H1 (cell line): ENCODE data around the gene RASSF5.

Experiments used
- CBX8 ChIP-seq: fragments of 300-800, 300-1000 bp; sonication (generic); IDR thresholded peaks from 2 replicates; pipeline ENCODE4 v1.7.1; 2016; ENCODE audit warnings: low read depth, low read length, borderline replicate concordance
- CTCF ChIP-seq, 3 experiments: IDR thresholded peaks; 1 replicate in 2 of 3; 2 replicates in 1 of 3; pipeline versions ENCODE4 v1.5.1 to v1.6.1; 2011; ENCODE audit warnings: low read length in 3 of 3, mild to moderate bottlenecking in 3 of 3, inconsistent platforms in 2 of 3, low read depth in 1 of 3, moderate library complexity in 1 of 3; ENCODE audit not compliant: insufficient read depth in 1 of 3; ENCODE audit errors: control extremely low read depth in 1 of 3
- POLR2A ChIP-seq, 2 experiments: IDR thresholded peaks; 1 replicate in 1 of 2; 2 replicates in 1 of 2; pipeline ENCODE4 v1.6.1; 2011; ENCODE audit warnings: low read depth in 2 of 2, low read length in 2 of 2, mild to moderate bottlenecking in 2 of 2; ENCODE audit errors: control extremely low read depth in 1 of 2
- USF2 ChIP-seq: IDR thresholded peaks from 2 replicates; pipeline ENCODE4 v1.6.1; 2011; ENCODE audit warnings: low read length, improper control_type of control experiment

- TF ChIP-seq CTCF (IDR thresholded peaks at IDR 0.05; ENCODE audit: control extremely low read depth in 1 of 3, insufficient read depth in 1 of 3, low read depth in 1 of 3, low read length in 3 of 3) (no peak), POLR2A (IDR thresholded peaks at IDR 0.05; ENCODE audit: control extremely low read depth in 1 of 2, low read depth in 2 of 2, low read length in 2 of 2) (no peak), USF2 (no peak), CBX8 (no peak)
Measured at GRCh38 chr1:206581571-206581981, 74.2 kb downstream of the RASSF5 start.
